Vagina (tissue), 2 donors: ENCODE measurements around the gene MYO1E.

Source experiments
- CTCF ChIP-seq, 3 experiments: fragments of 450-650 bp in 2 of 3; fragments of 200-600 bp in 1 of 3; sonication (generic) in 1 of 3; IDR thresholded peaks; one replicate each; pipeline ENCODE4 v1.5.1; 2017 to 2019; ENCODE audit warnings: antibody characterized with exemption in 3 of 3, mild to moderate bottlenecking in 2 of 3, moderate library complexity in 2 of 3
- POLR2A ChIP-seq, 2 donors: fragments of 450-650 bp; IDR thresholded peaks; one replicate each; pipeline ENCODE4 v1.6.1; 2017; ENCODE audit warnings: antibody characterized with exemption in 2 of 2, mild to moderate bottlenecking in 2 of 2, moderate library complexity in 2 of 2
- POLR2AphosphoS5 ChIP-seq, 2 donors: sonication (generic); formaldehyde crosslinking; IDR thresholded peaks; one replicate each; pipeline ENCODE4 v1.9.0; 2017; ENCODE audit warnings: antibody characterized with exemption in 2 of 2, mild to moderate bottlenecking in 2 of 2, low read depth in 1 of 2; ENCODE audit not compliant: insufficient read depth in 1 of 2

GRCh38 chr15:59223736-59224135 lies 148.9 kb downstream of the MYO1E start:
- TF ChIP-seq CTCF (IDR thresholded peaks at IDR 0.05) (no peak), POLR2A (IDR thresholded peaks at IDR 0.05) (no peak), POLR2AphosphoS5 (IDR thresholded peaks at IDR 0.05; ENCODE audit: insufficient read depth in 1 of 2, low read depth in 1 of 2) (no peak)
